ENCODE results near the gene CNOT6.

Gene CNOT6

GRCh38 chr5:180469586-180469865 is 24.7 kb upstream of the CNOT6 start:
- ATAC-seq (ENCODE audit: insufficient read depth, low read depth) = no peak

GRCh38 chr5:180469866-180470265 is 24.3 kb upstream of the CNOT6 start:
- Histone ChIP-seq H3K4me1 (ENCODE audit: insufficient read depth, low read length) (no peaks in the 10 kb centered on the region), H3K27me3 (ENCODE audit: insufficient read depth, low read length, poor library complexity) (no peaks in the 10 kb centered on the region), H3K9me3 (ENCODE audit: insufficient read depth, low read length, severe bottlenecking) (no peaks in the 10 kb centered on the region), H3K36me3 (ENCODE audit: insufficient read depth, low read length) (no peaks in the 10 kb centered on the region), H2AFZ (ENCODE audit: low read depth, low read length) (no peak overlapping the region), H3K27ac (ENCODE audit: low read length) (no peak overlapping the region), H3K4me2 (ENCODE audit: insufficient read depth, low read length) (no peak overlapping the region), H4K20me1 (ENCODE audit: insufficient read depth, low read length) (0 out of 2 replicates have a peak, but pooled peaks cover 6% of the 10 kb centered on the region), H3K9ac (ENCODE audit: low read depth, low read length) (no peak overlapping the region), H3K4me3 (ENCODE audit: low read depth in 1 of 2, low read length in 2 of 2) (no peak overlapping the region), H3K79me2 (ENCODE audit: insufficient read depth, low read length) (no peaks in the 10 kb centered on the region)
- TF ChIP-seq EZH2 (IDR thresholded peaks at IDR 0.05; ENCODE audit: borderline replicate concordance, low read depth, low read length, severe bottlenecking) = no peak
- no peak for TF ChIP-seq CTCF (IDR thresholded peaks at IDR 0.05; ENCODE audit: borderline replicate concordance, extremely low read depth, low read length, poor library complexity, severe bottlenecking)
- DNase-seq (no peak), ATAC-seq (ENCODE audit: insufficient read depth, low read depth) (no peak)

More at GRCh38 chr5:180469586-180469865, 24.7 kb upstream of the CNOT6 start:
- Histone ChIP-seq H4K20me1 (ENCODE audit: insufficient read depth, low read length) (0 out of 2 replicates have a peak, but pooled peaks cover 6% of the 10 kb centered on the region), H3K9ac (ENCODE audit: low read depth, low read length) (no peak overlapping the region), H3K4me2 (ENCODE audit: insufficient read depth, low read length) (no peak overlapping the region), H3K27me3 (ENCODE audit: insufficient read depth, low read length, poor library complexity) (no peaks in the 10 kb centered on the region), H3K4me3 (ENCODE audit: low read depth in 1 of 2, low read length in 2 of 2) (no peak overlapping the region), H3K4me1 (ENCODE audit: insufficient read depth, low read length) (no peaks in the 10 kb centered on the region), H3K79me2 (ENCODE audit: insufficient read depth, low read length) (no peaks in the 10 kb centered on the region), H3K36me3 (ENCODE audit: insufficient read depth, low read length) (no peaks in the 10 kb centered on the region), H3K27ac (ENCODE audit: low read length) (no peak overlapping the region), H2AFZ (ENCODE audit: low read depth, low read length) (no peak overlapping the region), H3K9me3 (ENCODE audit: insufficient read depth, low read length, severe bottlenecking) (no peaks in the 10 kb centered on the region)
- no peak for TF ChIP-seq CTCF (IDR thresholded peaks at IDR 0.05; ENCODE audit: borderline replicate concordance, extremely low read depth, low read length, poor library complexity, severe bottlenecking)
- TF ChIP-seq EZH2 (IDR thresholded peaks at IDR 0.05; ENCODE audit: borderline replicate concordance, low read depth, low read length, severe bottlenecking) = no peak
- DNase-seq = no peak

DNA sequence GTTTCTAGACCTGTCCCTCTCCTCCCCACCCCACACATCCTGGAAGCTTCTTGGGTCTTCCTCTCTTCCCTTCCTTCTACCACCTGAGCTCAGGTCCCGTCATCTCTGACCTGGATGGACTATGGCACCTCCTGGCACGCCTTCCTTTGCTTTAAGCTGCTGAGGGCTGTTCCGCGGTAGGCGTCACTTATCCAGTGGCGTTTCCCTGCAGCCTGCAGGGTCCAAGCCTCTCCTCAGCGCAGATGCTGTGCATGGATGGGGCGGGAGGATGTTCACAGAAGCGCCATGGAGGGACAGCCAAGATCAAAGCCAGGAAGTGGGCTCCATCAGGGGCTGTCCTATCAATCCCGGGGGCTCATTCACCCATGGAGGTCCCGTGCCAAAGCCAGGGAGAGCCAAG is 23.8 kb upstream of the CNOT6 start:
- Histone ChIP-seq H2AFZ (ENCODE audit: low read depth, low read length) (no peak overlapping the region), H3K9ac (ENCODE audit: low read depth, low read length) (no peak overlapping the region), H4K20me1 (ENCODE audit: insufficient read depth, low read length) (0 out of 2 replicates have a peak, but pooled peaks cover 6% of the 10 kb centered on the region), H3K36me3 (ENCODE audit: insufficient read depth, low read length) (no peaks in the 10 kb centered on the region), H3K4me2 (ENCODE audit: insufficient read depth, low read length) (no peak overlapping the region), H3K4me3 (ENCODE audit: low read depth in 1 of 2, low read length in 2 of 2) (no peak overlapping the region), H3K79me2 (ENCODE audit: insufficient read depth, low read length) (no peaks in the 10 kb centered on the region), H3K27ac (ENCODE audit: low read length) (no peak overlapping the region), H3K9me3 (ENCODE audit: insufficient read depth, low read length, severe bottlenecking) (no peaks in the 10 kb centered on the region), H3K27me3 (ENCODE audit: insufficient read depth, low read length, poor library complexity) (no peaks in the 10 kb centered on the region), H3K4me1 (ENCODE audit: insufficient read depth, low read length) (no peaks in the 10 kb centered on the region)
- DNase-seq (no peak), ATAC-seq (ENCODE audit: insufficient read depth, low read depth) (no peak)
- TF ChIP-seq CTCF (IDR thresholded peaks at IDR 0.05; ENCODE audit: borderline replicate concordance, extremely low read depth, low read length, poor library complexity, severe bottlenecking) (no peak), EZH2 (IDR thresholded peaks at IDR 0.05; ENCODE audit: borderline replicate concordance, low read depth, low read length, severe bottlenecking) (no peak)
